ENCODE measurements around the gene LRRTM3. TPM values are rescaled to one million over a fixed set of nuclear protein-coding genes. Genes with fewer than 3 reads are reported as not detected.

Gene LRRTM3
- polyA plus RNA-seq, 1 of the 3 experiments (the other 2 are of a cell fraction): not detected

DNA sequence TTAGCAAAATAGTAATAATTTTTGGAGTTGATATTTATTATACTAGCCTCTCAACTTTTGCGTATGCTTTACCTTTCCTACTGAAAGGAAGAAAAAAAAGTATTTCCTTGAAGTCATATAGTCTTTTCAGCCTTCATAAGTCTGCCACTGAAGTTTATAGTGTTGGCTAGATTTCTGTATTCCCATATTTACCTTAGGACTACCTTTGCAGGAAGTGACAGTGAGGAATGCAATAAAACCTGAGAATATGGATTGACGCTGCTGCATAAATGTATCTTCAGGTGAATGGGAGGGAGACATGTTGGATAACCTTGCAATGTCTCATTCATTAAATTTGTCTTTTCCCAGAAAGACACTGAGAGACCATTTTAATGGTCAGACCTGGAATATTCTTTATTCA lies 6.6 kb upstream of the LRRTM3 start:
- Histone ChIP-seq H4K20me1 (ENCODE audit: insufficient read depth) (no peaks in the 10 kb centered on the region), H2AFZ (ENCODE audit: low read depth) (no peak overlapping the region), H3K4me2 (no peak overlapping the region), H3K9me3 (no peaks in the 10 kb centered on the region), H3F3A (replicated peaks; ENCODE audit: insufficient read depth) (no peaks in the 10 kb centered on the region), H3K9me2 (no peaks in the 10 kb centered on the region), H3K9ac (no peak overlapping the region), H3K4me3 (ENCODE audit: low read depth in 2 of 2, low read length in 1 of 2) (no peak overlapping the region), H3K36me3 (replicated peaks in 1 of 2; ENCODE audit: control insufficient read depth in 1 of 2, insufficient read depth in 2 of 2, low read length in 1 of 2) (no peaks in the 10 kb centered on the region), H3K79me2 (ENCODE audit: insufficient read depth) (no peaks in the 10 kb centered on the region), H3K27me3 (ENCODE audit: insufficient read depth) (no peaks in the 10 kb centered on the region; the same call in 1 of the 2 replicates), H3K4me1 (ENCODE audit: control insufficient read depth in 1 of 2, insufficient read depth in 2 of 2, low read depth in 1 of 2, low read length in 1 of 2) (no peaks in the 10 kb centered on the region), H3K27ac (ENCODE audit: low read depth in 2 of 2, low read length in 1 of 2) (no peak overlapping the region)
- POLR2A ChIA-PET: no interaction called here
- 24% methylated on average over 2 of the region's 2 CpGs for WGBS (ENCODE audit: low lambda C conversion rate)
- TF ChIP-seq GABPA (IDR thresholded peaks at IDR 0.05; ENCODE audit: low read depth) (no peak), MXI1 (IDR thresholded peaks at IDR 0.05; ENCODE audit: low read depth, low read length) (no peak), CHD2 (IDR thresholded peaks at IDR 0.05; ENCODE audit: low read length, partially characterized antibody) (no peak), RAD21 (IDR thresholded peaks at IDR 0.05; ENCODE audit: low read length) (no peak), ELF1 (IDR thresholded peaks at IDR 0.05) (no peak), MEF2A (IDR thresholded peaks at IDR 0.05; ENCODE audit: borderline replicate concordance, low read depth) (no peak), SIN3A (IDR thresholded peaks at IDR 0.05; ENCODE audit: borderline replicate concordance, low read depth, low read length) (no peak), TAF1 (IDR thresholded peaks at IDR 0.05; ENCODE audit: borderline replicate concordance, low read depth, low read length) (no peak)
- TF ChIP-seq, protein P1, sequence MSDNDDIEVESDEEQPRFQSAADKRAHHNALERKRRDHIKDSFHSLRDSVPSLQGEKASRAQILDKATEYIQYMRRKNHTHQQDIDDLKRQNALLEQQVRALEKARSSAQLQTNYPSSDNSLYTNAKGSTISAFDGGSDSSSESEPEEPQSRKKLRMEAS (IDR thresholded peaks at IDR 0.05; ENCODE audit: low read depth): no peak
- CTCF ChIA-PET: no interaction called here
- no peak for DNase-seq

DNA sequence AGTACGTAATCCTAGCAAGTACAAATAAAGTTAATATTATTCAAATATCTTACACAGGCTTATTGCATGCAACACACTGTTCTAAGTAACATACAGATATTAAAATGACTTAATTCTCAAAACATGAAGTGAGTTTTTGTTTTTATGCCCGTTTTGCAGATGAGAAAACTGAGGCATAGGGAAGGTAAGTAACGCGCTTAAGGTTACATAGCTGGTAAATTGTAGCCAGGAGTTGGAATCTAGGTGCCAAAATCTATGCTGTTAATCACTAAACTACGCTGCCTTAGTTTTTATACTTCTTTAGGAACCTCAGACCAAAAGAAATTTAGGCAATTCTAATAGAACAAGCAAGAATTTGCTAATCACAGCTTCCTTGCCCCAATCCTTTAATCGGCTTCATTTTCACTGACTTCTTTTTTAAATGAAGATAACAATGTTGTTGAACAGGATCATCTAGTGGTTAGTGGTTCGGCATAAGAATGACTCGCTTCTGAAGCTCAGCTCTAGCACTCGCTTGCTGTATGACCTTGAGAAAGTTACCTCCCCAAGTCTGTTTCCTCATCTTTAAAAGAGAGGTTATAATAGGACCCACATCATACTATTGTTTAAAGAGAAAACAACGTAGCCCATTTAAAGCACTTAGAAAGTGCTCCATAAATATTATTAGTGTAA lies 1.0 kb upstream of the LRRTM3 start:
- Histone ChIP-seq H4K20me1 (ENCODE audit: insufficient read depth) (no peaks in the 10 kb centered on the region), H3K79me2 (ENCODE audit: insufficient read depth) (no peaks in the 10 kb centered on the region), H3K27ac (ENCODE audit: low read depth in 2 of 2, low read length in 1 of 2) (no peak overlapping the region), H3K9me3 (no peaks in the 10 kb centered on the region), H3K27me3 (ENCODE audit: insufficient read depth) (peaks cover 31% of the 10 kb centered on the region), H3K36me3 (replicated peaks in 1 of 2; ENCODE audit: control insufficient read depth in 1 of 2, insufficient read depth in 2 of 2, low read length in 1 of 2) (no peaks in the 10 kb centered on the region), H3K9me2 (no peaks in the 10 kb centered on the region), H3K9ac (no peak overlapping the region), H3F3A (replicated peaks; ENCODE audit: insufficient read depth) (no peaks in the 10 kb centered on the region), H2AFZ (ENCODE audit: low read depth) (no peak overlapping the region), H3K4me2 (no peak overlapping the region), H3K4me1 (ENCODE audit: control insufficient read depth in 1 of 2, insufficient read depth in 2 of 2, low read depth in 1 of 2, low read length in 1 of 2) (peaks cover 0 to 8% of the 10 kb centered on the region in 2 experiments; a peak in 1 of 4 replicates), H3K4me3 (ENCODE audit: low read depth in 2 of 2, low read length in 1 of 2) (no peak overlapping the region)
- ChIA-PET CTCF (interaction anchor here (0.6 to 1.8 kb wide), 12 partner anchors 10 to 727 kb away, joined by 3 to 9 read pairs (median 4); no protein-coding TSS in a partner anchor), POLR2A (no interaction called here)
- WGBS (ENCODE audit: low lambda C conversion rate): 6% methylated on average over 10 of the region's 10 CpGs
- TF ChIP-seq, protein P2, sequence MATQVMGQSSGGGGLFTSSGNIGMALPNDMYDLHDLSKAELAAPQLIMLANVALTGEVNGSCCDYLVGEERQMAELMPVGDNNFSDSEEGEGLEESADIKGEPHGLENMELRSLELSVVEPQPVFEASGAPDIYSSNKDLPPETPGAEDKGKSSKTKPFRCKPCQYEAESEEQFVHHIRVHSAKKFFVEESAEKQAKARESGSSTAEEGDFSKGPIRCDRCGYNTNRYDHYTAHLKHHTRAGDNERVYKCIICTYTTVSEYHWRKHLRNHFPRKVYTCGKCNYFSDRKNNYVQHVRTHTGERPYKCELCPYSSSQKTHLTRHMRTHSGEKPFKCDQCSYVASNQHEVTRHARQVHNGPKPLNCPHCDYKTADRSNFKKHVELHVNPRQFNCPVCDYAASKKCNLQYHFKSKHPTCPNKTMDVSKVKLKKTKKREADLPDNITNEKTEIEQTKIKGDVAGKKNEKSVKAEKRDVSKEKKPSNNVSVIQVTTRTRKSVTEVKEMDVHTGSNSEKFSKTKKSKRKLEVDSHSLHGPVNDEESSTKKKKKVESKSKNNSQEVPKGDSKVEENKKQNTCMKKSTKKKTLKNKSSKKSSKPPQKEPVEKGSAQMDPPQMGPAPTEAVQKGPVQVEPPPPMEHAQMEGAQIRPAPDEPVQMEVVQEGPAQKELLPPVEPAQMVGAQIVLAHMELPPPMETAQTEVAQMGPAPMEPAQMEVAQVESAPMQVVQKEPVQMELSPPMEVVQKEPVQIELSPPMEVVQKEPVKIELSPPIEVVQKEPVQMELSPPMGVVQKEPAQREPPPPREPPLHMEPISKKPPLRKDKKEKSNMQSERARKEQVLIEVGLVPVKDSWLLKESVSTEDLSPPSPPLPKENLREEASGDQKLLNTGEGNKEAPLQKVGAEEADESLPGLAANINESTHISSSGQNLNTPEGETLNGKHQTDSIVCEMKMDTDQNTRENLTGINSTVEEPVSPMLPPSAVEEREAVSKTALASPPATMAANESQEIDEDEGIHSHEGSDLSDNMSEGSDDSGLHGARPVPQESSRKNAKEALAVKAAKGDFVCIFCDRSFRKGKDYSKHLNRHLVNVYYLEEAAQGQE (IDR thresholded peaks at IDR 0.05; ENCODE audit: low read depth, low read length): no peak
- no peak for TF ChIP-seq RXRA (IDR thresholded peaks at IDR 0.05; ENCODE audit: borderline replicate concordance, low read depth)
- no peak for TF ChIP-seq TCF12 (IDR thresholded peaks at IDR 0.05)
- TF ChIP-seq, protein P3, sequence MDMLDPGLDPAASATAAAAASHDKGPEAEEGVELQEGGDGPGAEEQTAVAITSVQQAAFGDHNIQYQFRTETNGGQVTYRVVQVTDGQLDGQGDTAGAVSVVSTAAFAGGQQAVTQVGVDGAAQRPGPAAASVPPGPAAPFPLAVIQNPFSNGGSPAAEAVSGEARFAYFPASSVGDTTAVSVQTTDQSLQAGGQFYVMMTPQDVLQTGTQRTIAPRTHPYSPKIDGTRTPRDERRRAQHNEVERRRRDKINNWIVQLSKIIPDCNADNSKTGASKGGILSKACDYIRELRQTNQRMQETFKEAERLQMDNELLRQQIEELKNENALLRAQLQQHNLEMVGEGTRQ (IDR thresholded peaks at IDR 0.05; ENCODE audit: borderline replicate concordance, low read depth, low read length): no peak
- TF ChIP-seq RAD21 (IDR thresholded peaks at IDR 0.05; ENCODE audit: low read length): no peak
- DNase-seq: no peak
